NB4 (cell line): ENCODE measurements around the gene PAH.
"Not testable (repeated sequence)": the region's sequence is repeated elsewhere in the genome, so short reads cannot be mapped to it uniquely, and the experiment has no call there.

Experiments used
- DNase-seq: peaks from one replicate; pipeline ENCODE4 v3.0.0; 2010; ENCODE audit warnings: low read depth
- H3K4me3 ChIP-seq: one replicate; pipeline ENCODE4 v1.5.1; 2011; ENCODE audit warnings: mild to moderate bottlenecking, low read depth, low read length, moderate library complexity
- CTCF ChIP-seq: IDR thresholded peaks from one replicate; pipeline ENCODE4 v1.5.1; 2012; ENCODE audit warnings: low read depth, low read length
- MAX ChIP-seq: IDR thresholded peaks from 2 replicates; pipeline ENCODE4 v1.6.1; 2011; ENCODE audit warnings: low read depth, low read length
- MYC ChIP-seq: IDR thresholded peaks from 2 replicates; pipeline ENCODE4 v1.6.1; 2011; ENCODE audit warnings: low read depth, low read length
- POLR2A ChIP-seq: IDR thresholded peaks from 2 replicates; pipeline ENCODE4 v1.6.1; 2011; ENCODE audit warnings: mild to moderate bottlenecking; ENCODE audit not compliant: insufficient read length; ENCODE audit errors: extremely low read depth

Gene PAH

GRCh38 chr12:102849722-102850447 is 67.2 kb downstream of the PAH start:
- no peak for TF ChIP-seq CTCF
- TF ChIP-seq MYC = no peak
- no peak for TF ChIP-seq POLR2A
- H3K4me3 ChIP-seq = no peak overlapping the region
- DNase-seq = no peak

- peak; percentile 19 for DNase-seq
- no peak overlapping the region for H3K4me3 ChIP-seq
- peak; percentile 50 for TF ChIP-seq CTCF
- no peak for TF ChIP-seq MAX
These were observed 68.2 kb downstream of the PAH start for GRCh38 chr12:102848832-102849231.

- TF ChIP-seq POLR2A = no peak
- TF ChIP-seq MAX = no peak
- no peak for TF ChIP-seq MYC
- TF ChIP-seq CTCF = no peak
- no peak for DNase-seq
- H3K4me3 ChIP-seq = no peak overlapping the region
These were observed 69.9 kb downstream of the PAH start for GRCh38 chr12:102847131-102847530.

GRCh38 chr12:102833687-102834441 is 83.2 kb downstream of the PAH start:
- no peak for TF ChIP-seq POLR2A
- no peak for TF ChIP-seq MYC
- no peak for TF ChIP-seq CTCF
- no peak for TF ChIP-seq MAX
- peak; percentile 27 for DNase-seq
- no peak overlapping the region for H3K4me3 ChIP-seq

GRCh38 chr12:102832826-102833225 is 84.2 kb downstream of the PAH start:
- not testable (repeated sequence) for DNase-seq, H3K4me3 ChIP-seq

- peak; percentile 33 for DNase-seq
- H3K4me3 ChIP-seq = no peak overlapping the region
- TF ChIP-seq MAX (peak; percentile 33; the same call in 1 of the 2 replicates), MYC (no peak)
These were observed 92.7 kb downstream of the PAH start for GRCh38 chr12:102824218-102824835.
